ENCODE measurements around the gene GAS6.

GAS6 gene

GRCh38 chr13:113900646-113901045 is 36.8 kb upstream of the GAS6 start:
- TF ChIP-seq CTCF (IDR thresholded peaks at IDR 0.05; ENCODE audit: borderline replicate concordance, control extremely low read depth, extremely low read depth, insufficient read depth, missing control alignments), result no peak
- no peak for DNase-seq (ENCODE audit: low spot score)
- in situ Hi-C loops (cut with MboI; ENCODE audit: low sequenced_read_pairs, unreplicated experiment), result no loop called here

DNA sequence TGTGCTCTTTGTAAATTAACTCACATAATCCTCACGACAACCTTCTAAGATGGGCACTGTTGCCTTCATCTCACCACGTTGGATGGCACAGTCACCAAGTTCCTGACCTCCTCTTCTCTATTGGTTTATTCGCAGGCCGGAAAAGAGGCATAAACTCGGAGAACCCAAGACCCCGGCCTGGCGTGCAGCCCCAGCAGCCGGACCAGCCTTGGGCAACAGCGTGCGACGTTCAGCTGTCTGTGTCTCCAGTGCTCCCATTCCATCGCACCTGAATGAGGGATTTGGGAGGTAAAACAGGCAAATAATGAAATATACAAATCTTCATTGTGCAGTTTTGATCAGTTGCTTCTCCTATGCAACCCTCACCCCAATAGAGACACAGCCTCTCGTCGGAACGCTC is 34.5 kb upstream of the GAS6 start:
- no peak for TF ChIP-seq CTCF (IDR thresholded peaks at IDR 0.05; ENCODE audit: borderline replicate concordance, control extremely low read depth, extremely low read depth, insufficient read depth, missing control alignments)
- in situ Hi-C loops (cut with MboI; ENCODE audit: low sequenced_read_pairs, unreplicated experiment), result no loop called here
- DNase-seq (ENCODE audit: low spot score), result no peak

DNA sequence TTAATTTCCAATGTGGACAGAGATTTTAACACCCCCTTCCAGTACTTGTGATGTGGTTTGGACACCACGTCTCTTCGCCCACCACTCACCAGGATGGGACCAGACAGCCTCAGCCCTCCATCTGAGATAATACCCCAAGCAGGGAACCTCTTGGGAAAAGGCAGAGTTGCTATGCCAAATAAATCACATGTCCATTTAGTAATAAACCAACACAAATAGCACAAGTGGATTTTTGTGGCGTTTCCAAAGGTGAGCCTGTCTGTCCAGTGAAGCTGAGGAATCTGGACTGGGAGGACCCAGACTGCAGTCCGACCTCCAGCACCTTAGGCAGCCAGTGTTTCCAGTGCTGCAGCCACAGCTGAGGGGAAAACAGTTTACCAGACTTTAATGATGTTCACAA is 34.1 kb upstream of the GAS6 start:
- in situ Hi-C loops (cut with MboI; ENCODE audit: low sequenced_read_pairs, unreplicated experiment), result no loop called here
- no peak for TF ChIP-seq CTCF (IDR thresholded peaks at IDR 0.05; ENCODE audit: borderline replicate concordance, control extremely low read depth, extremely low read depth, insufficient read depth, missing control alignments)
- DNase-seq (ENCODE audit: low spot score), result no peak

GRCh38 chr13:113897161-113897560 is 33.3 kb upstream of the GAS6 start:
- in situ Hi-C loops (cut with MboI; ENCODE audit: low sequenced_read_pairs, unreplicated experiment), result no loop called here
- TF ChIP-seq CTCF (IDR thresholded peaks at IDR 0.05; ENCODE audit: borderline replicate concordance, control extremely low read depth, extremely low read depth, insufficient read depth, missing control alignments), result no peak

DNA sequence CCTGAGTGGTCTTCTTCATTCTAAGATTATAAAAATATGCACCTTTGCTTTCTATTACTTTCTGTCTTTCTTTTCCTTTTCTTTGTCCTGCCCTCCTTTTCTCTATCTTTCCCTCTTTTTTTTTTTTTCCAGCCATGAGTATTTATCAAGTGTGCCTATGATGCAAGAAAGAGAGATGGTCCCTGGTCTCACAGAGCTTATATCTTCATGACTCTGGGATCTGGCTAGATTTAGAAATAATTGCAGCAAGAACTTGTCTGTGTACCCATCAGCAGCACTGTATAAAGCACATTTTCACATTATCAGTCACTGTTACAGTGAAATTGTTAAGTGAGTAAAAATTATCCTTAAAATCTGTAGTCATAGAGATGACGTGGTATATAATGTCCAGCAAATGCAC is 31.6 kb upstream of the GAS6 start:
- no peak for TF ChIP-seq CTCF (IDR thresholded peaks at IDR 0.05; ENCODE audit: borderline replicate concordance, control extremely low read depth, extremely low read depth, insufficient read depth, missing control alignments)
- in situ Hi-C loops (cut with MboI; ENCODE audit: low sequenced_read_pairs, unreplicated experiment), result no loop called here
- no peak for DNase-seq (ENCODE audit: low spot score)

More at GRCh38 chr13:113897161-113897560, 33.3 kb upstream of the GAS6 start:
- DNase-seq (ENCODE audit: low spot score), result no peak

- in situ Hi-C loops (cut with MboI; ENCODE audit: low sequenced_read_pairs, unreplicated experiment), result no loop called here
- TF ChIP-seq CTCF (IDR thresholded peaks at IDR 0.05; ENCODE audit: borderline replicate concordance, control extremely low read depth, extremely low read depth, insufficient read depth, missing control alignments), result no peak
- DNase-seq (ENCODE audit: low spot score), result no peak
These were observed 27.1 kb upstream of the GAS6 start for GRCh38 chr13:113890774-113891480.
